ENCODE data around the gene PPFIA3. TPM values are rescaled to one million over a fixed set of nuclear protein-coding genes. Genes with fewer than 3 reads are reported as not detected.

The PPFIA3 gene
- total RNA-seq, 1 donor, result 2.2 TPM

GRCh38 chr19:49133621-49134454 is 14.5 kb downstream of the PPFIA3 start:
- H3K4me3 ChIP-seq (ENCODE audit: low read depth, low read length), result peak overlapping the region; percentile 44
- peak; percentile 63 for DNase-seq (ENCODE audit: low read depth)
- no peak for TF ChIP-seq CTCF (IDR thresholded peaks at IDR 0.05; ENCODE audit: insufficient read depth, low read depth, low read length)

GRCh38 chr19:49135686-49136085 is 16.3 kb downstream of the PPFIA3 start:
- no peak overlapping the region for H3K4me3 ChIP-seq (ENCODE audit: low read depth, low read length)
- TF ChIP-seq CTCF (IDR thresholded peaks at IDR 0.05; ENCODE audit: insufficient read depth, low read depth, low read length), result no peak
- no peak for DNase-seq (ENCODE audit: low read depth)

GRCh38 chr19:49136771-49137171 is 17.4 kb downstream of the PPFIA3 start:
- DNase-seq (ENCODE audit: low read depth), result peak; percentile 79
- no peak for TF ChIP-seq CTCF (IDR thresholded peaks at IDR 0.05; ENCODE audit: insufficient read depth, low read depth, low read length)
- H3K4me3 ChIP-seq (ENCODE audit: low read depth, low read length), result no peak overlapping the region

GRCh38 chr19:49140951-49141350 is 21.6 kb downstream of the PPFIA3 start:
- TF ChIP-seq CTCF (IDR thresholded peaks at IDR 0.05; ENCODE audit: insufficient read depth, low read depth, low read length), result no peak
- DNase-seq (ENCODE audit: low read depth), result no peak
- H3K4me3 ChIP-seq (ENCODE audit: low read depth, low read length), result no peak overlapping the region

- TF ChIP-seq CTCF (IDR thresholded peaks at IDR 0.05; ENCODE audit: insufficient read depth, low read depth, low read length), result no peak
- no peak overlapping the region for H3K4me3 ChIP-seq (ENCODE audit: low read depth, low read length)
- no peak for DNase-seq (ENCODE audit: low read depth)
Observed at GRCh38 chr19:49141352-49141751, 22.0 kb downstream of the PPFIA3 start.

GRCh38 chr19:49142866-49143335 is 23.6 kb downstream of the PPFIA3 start:
- DNase-seq (ENCODE audit: low read depth), result peak; percentile 90
- TF ChIP-seq CTCF (IDR thresholded peaks at IDR 0.05; ENCODE audit: insufficient read depth, low read depth, low read length), result no peak
- H3K4me3 ChIP-seq (ENCODE audit: low read depth, low read length), result peak overlapping the region; percentile 75

Measured in fibroblast of villous mesenchyme (primary cell).